Endothelial cell of umbilical vein (primary cell): ENCODE data around the gene DDX59. TPM values are rescaled to one million over a fixed set of nuclear protein-coding genes. Genes with fewer than 3 reads are reported as not detected.

ENCODE experiments used
- BruUV-seq: library from RNA; stranded (reverse); fragments of 400-500 nt; replicated peaks from 2 replicates; lab custom pipeline; 2021; lab: Mats Ljungman, UMichigan
- CTCF ChIA-PET: fragments of 300-600, 350-600 bp; sonication (Branson Sonifier 250); formaldehyde crosslinking; loops from one replicate; lab custom pipeline; 2021; ENCODE audit warnings: antibody characterized with exemption, inconsistent platforms; lab: Charles Lee
- POLR2A ChIA-PET: fragments of 300-600, 350-600 bp; sonication (Branson Sonifier 250); formaldehyde crosslinking; loops from one replicate; lab custom pipeline; 2021; ENCODE audit warnings: antibody characterized with exemption, inconsistent platforms; lab: Charles Lee
- DNase-seq: peaks from one replicate; pipeline ENCODE4 v3.0.0-alpha.2; 2011; ENCODE audit warnings: low read depth, low spot score
- FAIRE-seq: peaks from 2 replicates; lab custom pipeline; 2011; peaks lifted over from hg19 to GRCh38; lab: Jason Lieb, UNC
- H2AFZ ChIP-seq: 2 replicates; pipeline ENCODE4 v1.6.0; 2012; ENCODE audit warnings: low read depth, low read length, control low read depth, inconsistent platforms
- H3K27ac ChIP-seq: 2 replicates; pipeline ENCODE4 v1.5.1; 2011; ENCODE audit warnings: low read depth, mild to moderate bottlenecking, control low read depth, low read length, moderate library complexity; ENCODE audit not compliant: insufficient read depth
- H3K27me3 ChIP-seq, 2 experiments: 2 replicates each; pipeline versions ENCODE4 v1.6.0 to v1.6.1; 2011; ENCODE audit warnings: low read length in 2 of 2, mixed read lengths in 1 of 2; ENCODE audit not compliant: control insufficient read depth in 2 of 2, insufficient read depth in 2 of 2
- H3K36me3 ChIP-seq, 2 experiments: 2 replicates in 1 of 2; 3 replicates in 1 of 2; pipeline ENCODE4 v1.5.1; 2011; ENCODE audit warnings: low read length in 2 of 2, mild to moderate bottlenecking in 1 of 2, moderate library complexity in 1 of 2; ENCODE audit not compliant: control insufficient read depth in 2 of 2, insufficient read depth in 2 of 2; ENCODE audit errors: extremely low read depth in 1 of 2
- H3K4me1 ChIP-seq: 3 replicates; pipeline ENCODE4 v1.5.1; 2011; ENCODE audit warnings: mild to moderate bottlenecking, low read length; ENCODE audit not compliant: control insufficient read depth, insufficient read depth; ENCODE audit errors: extremely low read depth
- H3K4me2 ChIP-seq: 2 replicates; pipeline ENCODE4 v1.6.1; 2011; ENCODE audit warnings: low read length, control low read depth, mixed read lengths; ENCODE audit not compliant: insufficient read depth
- H3K4me3 ChIP-seq, 3 experiments: fragments of 200-600 bp in 1 of 3; sonication (generic), shearing (Covaris generic) in 1 of 3; replicated peaks in 1 of 3; 2 replicates each; pipeline ENCODE4 v1.5.1; 2011 to 2016; ENCODE audit warnings: control low read depth in 3 of 3, low read length in 3 of 3, mild to moderate bottlenecking in 2 of 3, inconsistent platforms in 1 of 3, low read depth in 1 of 3, moderate library complexity in 1 of 3; ENCODE audit not compliant: insufficient read depth in 1 of 3
- H3K79me2 ChIP-seq: 2 replicates; pipeline ENCODE4 v1.6.0; 2012; ENCODE audit warnings: low read length, inconsistent platforms; ENCODE audit not compliant: control insufficient read depth, insufficient read depth
- H3K9ac ChIP-seq: replicated peaks from 2 replicates; pipeline ENCODE3; 2011; ENCODE audit warnings: low read length, control low read depth; ENCODE audit not compliant: insufficient read depth; ENCODE audit errors: extremely low read depth
- H3K9me1 ChIP-seq: replicated peaks from 3 replicates; pipeline ENCODE4 v1.6.0; 2011; ENCODE audit warnings: mild to moderate bottlenecking, low read length; ENCODE audit not compliant: control insufficient read depth, insufficient read depth; ENCODE audit errors: extremely low read depth
- H3K9me3 ChIP-seq: replicated peaks from 2 replicates; pipeline ENCODE4 v1.5.1; 2012; ENCODE audit warnings: low read length, inconsistent platforms; ENCODE audit not compliant: control insufficient read depth, insufficient read depth
- H4K20me1 ChIP-seq: replicated peaks from 2 replicates; pipeline ENCODE3; 2011; ENCODE audit warnings: mild to moderate bottlenecking, low read length; ENCODE audit not compliant: control insufficient read depth, insufficient read depth; ENCODE audit errors: extremely low read depth
- CTCF ChIP-seq, 2 donors: IDR thresholded peaks; 1 replicate in 1 of 2; 2 replicates in 1 of 2; pipeline ENCODE4 v1.5.1; 2011; ENCODE audit warnings: low read length in 2 of 2, mild to moderate bottlenecking in 2 of 2, moderate library complexity in 2 of 2, control low read depth in 1 of 2, inconsistent platforms in 1 of 2, low read depth in 1 of 2; ENCODE audit not compliant: insufficient read depth in 1 of 2; ENCODE audit errors: extremely low read depth in 1 of 2
- EZH2 ChIP-seq: IDR thresholded peaks from 2 replicates; pipeline ENCODE4 v1.6.1; 2012; ENCODE audit warnings: borderline replicate concordance, low read depth, mild to moderate bottlenecking, moderate library complexity, low read length, inconsistent platforms; ENCODE audit not compliant: severe bottlenecking
- FOS ChIP-seq: IDR thresholded peaks from 2 replicates; pipeline ENCODE4 v1.6.1; 2011; ENCODE audit warnings: mild to moderate bottlenecking, low read length, moderate library complexity, borderline replicate concordance; ENCODE audit not compliant: insufficient read depth
- GATA2 ChIP-seq: IDR thresholded peaks from 2 replicates; pipeline ENCODE4 v1.7.0; 2011; ENCODE audit warnings: low read depth, mild to moderate bottlenecking, moderate library complexity, mixed read lengths, low read length; ENCODE audit not compliant: insufficient read length, insufficient read depth
- JUN ChIP-seq: IDR thresholded peaks from 2 replicates; pipeline ENCODE4 v1.6.1; 2011; ENCODE audit warnings: borderline replicate concordance, low read depth; ENCODE audit not compliant: insufficient read length, insufficient read depth
- MYC ChIP-seq: IDR thresholded peaks from one replicate; pipeline ENCODE4 v1.6.1; 2011; ENCODE audit warnings: mild to moderate bottlenecking, low read depth, low read length
- POLR2A ChIP-seq: IDR thresholded peaks from 2 replicates; pipeline ENCODE4 v1.6.1; 2012; ENCODE audit warnings: low read depth, mild to moderate bottlenecking, control low read depth, low read length
- POLR2AphosphoS5 ChIP-seq: IDR thresholded peaks from 2 replicates; pipeline ENCODE4 v1.6.1; 2012; ENCODE audit warnings: low read depth, mild to moderate bottlenecking, control low read depth, low read length, moderate library complexity; ENCODE audit not compliant: insufficient read depth
- dilution Hi-C: fragments of 300-500 bp; cut with MboI; formaldehyde crosslinking; loops from one replicate; pipeline ENCODE4 v1.15.0; 2019; ENCODE audit warnings: low sequenced_read_pairs; ENCODE audit not compliant: extremely low pct_ligation_motif_present
- intact Hi-C: fragments of 100-400 bp; cut with micrococcal nuclease; formaldehyde crosslinking; loops from one replicate; pipeline ENCODE4 v1.10.0; 2022
- polyA plus RNA-seq, 4 experiments: library from polyadenylated mRNA; depleted of rRNA in 3 of 4; stranded (reverse) in 3 of 4; unstranded in 1 of 4; fragments of >200 nt; gene quantifications; 2 replicates each; pipeline versions ENCODE4 v1.2.1 to v1.2.3, GENCODE V29; 2011 to 2012; ENCODE audit warnings: missing spikeins in 1 of 4
- total RNA-seq: library from RNA; stranded (reverse); gene quantifications from 2 replicates; pipeline ENCODE4 v1.2.3, GENCODE V29; 2021
- TF ChIP-seq, protein P1 (sequence below): IDR thresholded peaks from 2 replicates; pipeline ENCODE4 v1.6.1; 2011; ENCODE audit not compliant: insufficient read depth, insufficient read length

The DDX59 gene
- total and polyA plus RNA-seq, 2 donors (not counting 3 experiments of a cell fraction or from before 2014, with no cell fraction given), result 8.1 to 17.7 TPM

DNA sequence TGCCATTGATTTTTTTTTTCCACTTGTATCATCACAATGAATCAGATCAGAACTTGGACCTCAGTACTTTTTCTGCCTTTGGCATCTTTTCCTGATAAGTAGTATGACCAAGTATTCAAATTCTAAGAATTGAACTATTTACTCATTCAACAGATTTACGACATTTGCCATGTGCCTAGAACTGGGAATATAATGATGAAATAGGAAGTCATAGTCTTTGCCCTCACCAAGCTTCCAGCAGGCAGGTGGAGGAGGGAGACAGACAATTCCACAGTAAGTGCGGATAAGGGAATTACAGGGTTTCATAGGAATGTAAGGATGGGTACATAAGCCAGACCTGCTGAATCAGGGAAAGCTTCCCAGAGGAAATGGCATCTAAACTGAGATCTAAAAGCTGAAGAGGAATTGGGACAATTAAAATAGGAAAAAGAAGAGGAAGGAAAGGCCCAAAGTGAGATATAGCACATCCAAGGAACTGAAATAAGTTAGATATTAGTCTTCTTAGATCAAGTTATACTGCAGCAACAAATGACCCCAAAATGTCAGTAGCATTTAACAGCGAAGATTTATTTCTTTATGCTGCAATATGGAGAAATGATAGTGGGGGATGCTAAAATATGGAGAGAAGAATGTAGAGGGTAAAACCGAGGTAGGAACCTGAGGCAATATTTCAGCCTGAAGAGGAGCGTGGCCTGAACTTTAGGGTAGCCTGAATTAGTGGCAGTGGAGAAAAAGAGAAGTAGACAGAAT is 5.3 kb upstream of the DDX59 start:
- POLR2A ChIA-PET, result interaction anchor here (0.6 kb wide), 1 partner anchor 46 kb away, joined by 11 read pairs; no protein-coding TSS in a partner anchor
- dilution Hi-C loops (no loop called here), intact Hi-C loops (no loop called here)

More for the DNA sequence above, 5.3 kb upstream of the DDX59 start:
- Histone ChIP-seq H3K27ac (no peak overlapping the region), H3K36me3 (no peaks in the 10 kb centered on the region), H3K9me3 (no peaks in the 10 kb centered on the region), H3K9me1 (no peaks in the 10 kb centered on the region), H3K9ac (no peak overlapping the region), H3K79me2 (no peaks in the 10 kb centered on the region), H3K4me1 (peaks cover 14% of the 10 kb centered on the region), H3K27me3 (no peaks in the 10 kb centered on the region), H3K4me3 (no peak overlapping the region), H2AFZ (no peak overlapping the region), H4K20me1 (no peaks in the 10 kb centered on the region), H3K4me2 (no peak overlapping the region)
- CTCF ChIA-PET, result interaction anchor here (0.6 to 2.5 kb wide), 2 partner anchors 31 to 53 kb away, joined by 3 to 10 read pairs; no protein-coding TSS in a partner anchor
- TF ChIP-seq MYC (no peak), CTCF (IDR thresholded peaks at IDR 0.05; ENCODE audit: extremely low read depth in 1 of 2, insufficient read depth in 1 of 2, low read depth in 1 of 2, low read length in 2 of 2) (no peak), JUN (no peak), GATA2 (no peak), POLR2A (no peak), FOS (no peak), POLR2AphosphoS5 (no peak), EZH2 (no peak)
- TF ChIP-seq, protein P1, sequence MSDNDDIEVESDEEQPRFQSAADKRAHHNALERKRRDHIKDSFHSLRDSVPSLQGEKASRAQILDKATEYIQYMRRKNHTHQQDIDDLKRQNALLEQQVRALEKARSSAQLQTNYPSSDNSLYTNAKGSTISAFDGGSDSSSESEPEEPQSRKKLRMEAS, result no peak
- DNase-seq (no peak), FAIRE-seq (no peak)
- BruUV-seq, result no TSS peak
